Gastroesophageal sphincter (tissue), 4 donors: ENCODE measurements around the gene CKS2. TPM values are rescaled to one million over a fixed set of nuclear protein-coding genes. Genes with fewer than 3 reads are reported as not detected.
"Not testable (repeated sequence)": the region's sequence is repeated elsewhere in the genome, so short reads cannot be mapped to it uniquely, and the experiment has no call there.

Source experiments
- ATAC-seq: fragments of 150-250 bp; one replicate; pipeline ENCODE4 v1.9.1; 2016; ENCODE audit warnings: mild to moderate bottlenecking, moderate library complexity
- H3K27ac ChIP-seq, 4 donors: fragments of 200-600 bp; sonication (generic) in 3 of 4; 1 replicate in 3 of 4; 2 replicates in 1 of 4; pipeline ENCODE4 v1.5.1; 2016 to 2019
- H3K27me3 ChIP-seq: fragments of 200-600 bp; sonication (generic); one replicate; pipeline ENCODE4 v1.5.1; 2019
- H3K36me3 ChIP-seq, 2 donors: fragments of 200-600 bp; sonication (generic); one replicate each; pipeline ENCODE4 v1.5.1; 2019; ENCODE audit warnings: control low read depth in 1 of 2
- H3K4me1 ChIP-seq, 3 donors: fragments of 200-600 bp; sonication (generic); 1 replicate in 2 of 3; 2 replicates in 1 of 3; pipeline ENCODE4 v1.5.1; 2016 to 2019; ENCODE audit warnings: control low read depth in 2 of 3
- H3K4me3 ChIP-seq, 2 donors: fragments of 200-600 bp; sonication (generic); one replicate each; pipeline ENCODE4 v1.5.1; 2019; ENCODE audit warnings: mild to moderate bottlenecking in 1 of 2, moderate library complexity in 1 of 2
- H3K9me3 ChIP-seq, 3 donors: fragments of 200-600 bp; sonication (generic); one replicate each; pipeline ENCODE4 v1.5.1; 2017 to 2019; ENCODE audit warnings: control low read depth in 2 of 3
- CTCF ChIP-seq, 4 experiments: fragments of 200-600 bp in 2 of 4; fragments of 450-650 bp in 2 of 4; sonication (generic) in 1 of 4; IDR thresholded peaks; one replicate each; pipeline ENCODE4 v1.5.1; 2017 to 2019; ENCODE audit warnings: antibody characterized with exemption in 4 of 4, mild to moderate bottlenecking in 2 of 4, moderate library complexity in 2 of 4
- EP300 ChIP-seq: sonication (generic); formaldehyde crosslinking; IDR thresholded peaks from one replicate; pipeline ENCODE4 v1.6.1; 2017; ENCODE audit warnings: antibody characterized with exemption, mild to moderate bottlenecking
- POLR2A ChIP-seq, 2 donors: fragments of 450-650 bp; IDR thresholded peaks; one replicate each; pipeline ENCODE4 v1.6.1; 2017; ENCODE audit warnings: antibody characterized with exemption in 2 of 2, mild to moderate bottlenecking in 2 of 2, moderate library complexity in 1 of 2
- POLR2AphosphoS5 ChIP-seq: sonication (generic); formaldehyde crosslinking; IDR thresholded peaks from one replicate; pipeline ENCODE4 v1.6.1; 2017; ENCODE audit warnings: antibody characterized with exemption
- WGBS, 2 donors: methylation state at CpG; one replicate each; pipeline ENCODE4 v1.1.5; 2018; ENCODE audit warnings: low coverage in 1 of 2; 5-methylcytosine and 5-hydroxymethylcytosine counted together
- total RNA-seq, 4 donors: library from RNA; depleted of rRNA; stranded (reverse); fragments of >200 nt; gene quantifications; one replicate each; pipeline ENCODE4 v1.1.0, GENCODE V29; 2016

CKS2 gene
- total RNA-seq, 4 donors from 2014 or later: 0.81 to 9.9 (median 4.2) TPM

DNA sequence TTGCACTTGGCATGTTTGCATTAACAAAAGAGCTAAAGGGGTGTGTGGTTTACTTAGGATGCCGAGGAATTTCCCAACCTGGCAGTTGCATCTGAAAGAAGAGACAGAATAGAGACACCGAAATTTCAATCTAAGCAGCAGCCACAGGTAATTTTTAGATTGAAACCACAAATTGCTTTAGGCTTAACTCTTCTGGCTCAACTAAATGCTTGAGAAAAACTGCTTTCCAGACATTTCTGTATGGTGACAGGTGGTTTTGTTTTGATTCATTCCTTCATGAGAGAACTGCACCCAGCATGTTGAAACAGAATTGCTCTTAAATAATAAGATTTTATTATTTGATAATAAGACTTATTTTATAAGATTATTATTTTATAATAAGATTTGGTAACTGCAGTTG lies 28.8 kb downstream of the CKS2 start:
- WGBS, 2 donors: 89 to 97% methylated on average over 2 of the region's 2 CpGs
- ATAC-seq: no peak
- H3K36me3 ChIP-seq: peaks cover 13 to 100% of the 10 kb centered on the region in 2 donors

GRCh38 chr9:89340332-89340731 lies 29.3 kb downstream of the CKS2 start:
- Histone ChIP-seq H3K27me3 (no peaks in the 10 kb centered on the region), H3K27ac (no peak overlapping the region), H3K9me3 (no peaks in the 10 kb centered on the region), H3K4me1 (no peaks in the 10 kb centered on the region), H3K4me3 (no peak overlapping the region), H3K36me3 (peaks cover 12 to 100% of the 10 kb centered on the region in 2 donors)
- WGBS, 2 donors: 88 to 97% methylated on average over 3 of the region's 3 CpGs
- ATAC-seq: no peak
- no peak for TF ChIP-seq POLR2A (IDR thresholded peaks at IDR 0.05)
- no peak for TF ChIP-seq CTCF (IDR thresholded peaks at IDR 0.05)
- no peak for TF ChIP-seq POLR2AphosphoS5
- TF ChIP-seq EP300: no peak

More for the DNA sequence above, 28.8 kb downstream of the CKS2 start:
- Histone ChIP-seq H3K27me3 (no peaks in the 10 kb centered on the region), H3K27ac (no peak overlapping the region), H3K4me1 (no peaks in the 10 kb centered on the region), H3K9me3 (no peaks in the 10 kb centered on the region), H3K4me3 (no peak overlapping the region)
- no peak for TF ChIP-seq POLR2A (IDR thresholded peaks at IDR 0.05)
- no peak for TF ChIP-seq POLR2AphosphoS5
- TF ChIP-seq CTCF (IDR thresholded peaks at IDR 0.05): no peak
- no peak for TF ChIP-seq EP300

GRCh38 chr9:89342213-89342612 lies 31.2 kb downstream of the CKS2 start:
- no peak for ATAC-seq
- H3K9me3 ChIP-seq: no peaks in the 10 kb centered on the region
- peaks cover 12 to 100% of the 10 kb centered on the region in 2 donors for H3K36me3 ChIP-seq
- TF ChIP-seq CTCF (IDR thresholded peaks at IDR 0.05) (no peak), POLR2A (IDR thresholded peaks at IDR 0.05) (no peak), EP300 (no peak)
- H3K4me1 ChIP-seq: no peaks in the 10 kb centered on the region
- H3K27me3 ChIP-seq: no peaks in the 10 kb centered on the region
- 93 to 95% methylated on average over 6 of the region's 6 CpGs for WGBS, 2 donors
- no peak overlapping the region for H3K27ac ChIP-seq
- H3K4me3 ChIP-seq: no peak overlapping the region

- Histone ChIP-seq H3K36me3 (peaks cover 12 to 100% of the 10 kb centered on the region in 2 donors), H3K27me3 (no peaks in the 10 kb centered on the region), H3K4me3 (no peak overlapping the region), H3K9me3 (no peaks in the 10 kb centered on the region), H3K4me1 (no peaks in the 10 kb centered on the region), H3K27ac (no peak overlapping the region)
- TF ChIP-seq POLR2AphosphoS5: no peak
- no peak for TF ChIP-seq POLR2A (IDR thresholded peaks at IDR 0.05)
- no peak for TF ChIP-seq CTCF (IDR thresholded peaks at IDR 0.05)
- no peak for ATAC-seq
- 95 to 100% methylated on average over 1 of the region's 1 CpG for WGBS, 2 donors
These were observed 32.0 kb downstream of the CKS2 start for GRCh38 chr9:89342948-89343347.

- not testable (repeated sequence) for H3K27ac ChIP-seq, ATAC-seq, H3K4me1 ChIP-seq, H3K9me3 ChIP-seq, H3K4me3 ChIP-seq, H3K27me3 ChIP-seq
- WGBS, 2 donors: 93 to 100% methylated on average over 4 to 7 of the region's 7 CpGs
- peaks cover 12 to 100% of the 10 kb centered on the region in 2 donors for H3K36me3 ChIP-seq
These were observed 32.8 kb downstream of the CKS2 start for GRCh38 chr9:89343812-89344211.
